Astrocyte (in vitro differentiated cells and primary cell): Measurements from ENCODE around the gene KPNA1.

Source experiments
- CTCF ChIP-seq: IDR thresholded peaks from 2 replicates; pipeline ENCODE4 v1.5.1; 2011; ENCODE audit warnings: low read depth, mild to moderate bottlenecking, inconsistent platforms, low read length, moderate library complexity; ENCODE audit not compliant: insufficient read depth
- EZH2 ChIP-seq: IDR thresholded peaks from 2 replicates; pipeline ENCODE4 v1.6.1; 2012; ENCODE audit warnings: mild to moderate bottlenecking, low read length, inconsistent platforms; ENCODE audit not compliant: insufficient read depth

GRCh38 chr3:122553171-122553570, 38.4 kb upstream of the KPNA1 start:
- TF ChIP-seq CTCF = no peak
- no peak for TF ChIP-seq EZH2
